Nephron (organoid): ENCODE data around the gene F13A1.

Source experiments
- H3K27ac Mint-ChIP-seq, 3 experiments: 2 replicates each; pipeline ENCODE4 v1.8.0; 2020; ENCODE audit warnings: mixed read lengths in 3 of 3, mild to moderate bottlenecking in 2 of 3, moderate library complexity in 1 of 3
- H3K27me3 Mint-ChIP-seq: 2 replicates; pipeline ENCODE4 v1.8.0; 2021; ENCODE audit warnings: low read depth, mild to moderate bottlenecking, moderate library complexity, mixed read lengths
- H3K36me3 Mint-ChIP-seq: 2 replicates; pipeline ENCODE4 v1.8.0; 2020; ENCODE audit warnings: low read depth, mixed read lengths
- H3K4me1 Mint-ChIP-seq: 2 replicates; pipeline ENCODE4 v1.8.0; 2020; ENCODE audit warnings: mixed read lengths
- H3K4me3 Mint-ChIP-seq, 3 experiments: 2 replicates each; pipeline ENCODE4 v1.8.0; 2020; ENCODE audit warnings: mild to moderate bottlenecking in 3 of 3, mixed read lengths in 3 of 3, moderate library complexity in 2 of 3
- H3K9me3 Mint-ChIP-seq: 2 replicates; pipeline ENCODE4 v1.8.0; 2020; ENCODE audit warnings: mixed read lengths
- CTCF ChIP-seq, 3 experiments: fragments of 200-600 bp; sonication (generic); IDR thresholded peaks; one replicate each; pipeline ENCODE4 v1.5.0; 2021; ENCODE audit warnings: antibody characterized with exemption in 3 of 3; ENCODE audit not compliant: unreplicated experiment in 3 of 3

The F13A1 gene

DNA sequence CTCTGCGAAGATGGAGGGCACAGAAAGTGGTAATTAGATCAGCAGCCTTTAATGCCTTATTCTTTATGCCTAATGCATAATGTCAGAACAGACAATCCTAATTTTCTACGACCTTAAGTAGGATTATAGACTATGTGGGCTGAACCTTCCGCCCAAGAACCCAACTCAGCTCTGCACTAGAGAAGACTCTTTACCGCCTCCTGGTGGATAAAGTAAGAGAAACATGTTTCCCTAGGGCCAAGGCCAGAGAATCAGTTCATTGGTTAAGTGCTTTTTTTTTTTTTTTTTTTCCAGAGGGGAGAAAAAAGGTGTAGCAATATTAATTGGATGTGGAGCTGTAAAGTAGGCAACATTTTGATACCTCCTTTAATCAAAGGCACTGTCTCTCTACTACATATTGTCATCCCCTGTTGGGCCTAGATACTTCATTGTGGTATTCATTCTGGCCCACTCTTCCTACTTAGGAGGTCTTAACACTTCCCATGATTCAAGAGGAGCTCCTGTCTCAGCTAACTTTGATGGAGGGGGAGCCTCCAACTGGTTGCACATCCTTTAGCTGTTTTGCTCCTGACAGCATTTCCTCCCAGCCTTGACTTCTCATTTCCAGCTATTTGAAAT is 188.9 kb downstream of the F13A1 start:
- Mint-ChIP-seq H3K4me1 (no peaks in the 10 kb centered on the region), H3K27ac (no peak overlapping the region), H3K4me3 (no peak overlapping the region), H3K27me3 (no peaks in the 10 kb centered on the region), H3K36me3 (no peaks in the 10 kb centered on the region), H3K9me3 (no peaks in the 10 kb centered on the region)
- TF ChIP-seq CTCF (IDR thresholded peaks at IDR 0.05; ENCODE audit: unreplicated experiment in 3 of 3): peak in 2 of 3 experiments; percentile 6 to 42

DNA sequence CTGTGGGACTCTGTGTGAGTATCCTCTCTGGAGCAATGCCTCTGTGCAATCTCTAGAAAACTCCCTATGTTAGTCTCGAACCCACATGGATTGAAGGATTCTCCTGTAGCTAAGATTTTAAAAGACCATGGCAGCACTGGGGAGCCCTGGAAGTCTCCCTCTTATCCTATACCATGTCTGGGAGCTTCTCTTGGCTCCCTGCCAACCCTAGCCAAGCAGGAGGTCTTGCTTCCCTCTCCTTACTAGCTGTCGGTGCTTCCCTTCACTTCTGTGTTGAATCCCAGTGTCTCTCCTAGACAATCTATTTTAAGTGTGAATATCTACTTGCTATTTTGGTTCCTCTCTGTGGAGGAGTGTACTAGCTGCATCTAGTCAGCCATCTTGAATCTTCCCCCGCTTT is 195.0 kb downstream of the F13A1 start:
- Mint-ChIP-seq H3K27ac (no peak overlapping the region), H3K36me3 (no peaks in the 10 kb centered on the region), H3K27me3 (peaks cover 4% of the 10 kb centered on the region), H3K9me3 (peaks cover 14% of the 10 kb centered on the region), H3K4me3 (no peak overlapping the region), H3K4me1 (no peaks in the 10 kb centered on the region)
- no peak for TF ChIP-seq CTCF (IDR thresholded peaks at IDR 0.05; ENCODE audit: unreplicated experiment in 3 of 3)

GRCh38 chr6:6123803-6124202 is 196.7 kb downstream of the F13A1 start:
- Mint-ChIP-seq H3K9me3 (peaks cover 14% of the 10 kb centered on the region), H3K4me3 (no peak overlapping the region), H3K36me3 (no peaks in the 10 kb centered on the region), H3K27me3 (peaks cover 4% of the 10 kb centered on the region), H3K4me1 (no peaks in the 10 kb centered on the region), H3K27ac (no peak overlapping the region)
- no peak for TF ChIP-seq CTCF (IDR thresholded peaks at IDR 0.05; ENCODE audit: unreplicated experiment in 3 of 3)

DNA sequence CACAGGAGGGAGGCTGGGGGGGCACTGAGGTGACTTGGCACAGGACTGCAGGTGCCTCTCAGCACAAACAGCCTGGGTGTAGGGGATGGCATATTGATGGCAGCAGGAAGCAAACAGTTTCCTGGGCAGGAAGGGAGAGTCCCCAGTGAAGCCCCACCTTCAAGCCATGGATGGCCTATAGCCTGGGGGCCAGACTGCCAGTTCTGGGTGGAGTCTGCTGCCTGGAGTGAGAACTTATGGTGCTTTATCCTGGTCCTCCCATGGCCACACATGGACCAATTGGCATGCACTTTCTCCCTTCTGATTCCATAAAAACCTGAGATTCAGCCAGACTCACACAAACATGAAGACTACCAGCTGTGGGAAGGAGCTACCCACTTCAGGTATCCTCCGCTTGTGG is 198.5 kb downstream of the F13A1 start:
- Mint-ChIP-seq H3K36me3 (no peaks in the 10 kb centered on the region), H3K27ac (no peak overlapping the region), H3K4me3 (no peak overlapping the region), H3K4me1 (no peaks in the 10 kb centered on the region), H3K9me3 (peaks cover 27% of the 10 kb centered on the region), H3K27me3 (peaks cover 6% of the 10 kb centered on the region)
- TF ChIP-seq CTCF (IDR thresholded peaks at IDR 0.05; ENCODE audit: unreplicated experiment in 3 of 3): no peak

DNA sequence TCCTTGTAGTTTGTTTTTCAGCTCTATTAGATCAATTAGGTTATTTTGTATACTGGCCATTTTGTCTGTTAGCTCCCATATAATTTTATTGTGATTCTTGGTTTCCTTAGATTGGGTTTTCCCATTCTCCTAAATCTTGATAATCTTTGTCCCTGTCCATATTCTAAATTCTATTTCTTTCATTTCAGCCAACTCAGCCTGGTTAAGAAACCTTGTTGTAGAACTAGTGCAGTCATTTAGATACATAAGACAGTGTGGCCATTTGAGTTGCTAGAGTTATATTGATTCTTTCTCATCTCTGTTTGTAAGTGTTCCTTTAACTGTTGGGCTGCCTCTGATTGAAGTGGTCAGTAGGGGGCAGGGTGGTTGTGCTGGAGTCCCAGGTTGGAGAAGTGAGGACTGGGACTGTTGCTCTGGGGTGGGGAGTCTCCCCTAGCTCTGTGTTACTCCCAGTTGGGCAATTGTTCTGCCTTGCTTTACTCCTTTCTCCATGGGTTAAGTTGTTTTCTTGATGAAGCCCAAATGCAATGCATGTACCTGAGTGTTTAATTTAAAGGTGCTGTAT is 214.9 kb downstream of the F13A1 start:
- Mint-ChIP-seq H3K4me3 (no peak overlapping the region), H3K36me3 (no peaks in the 10 kb centered on the region), H3K27me3 (no peaks in the 10 kb centered on the region), H3K4me1 (no peaks in the 10 kb centered on the region), H3K9me3 (peaks cover 49% of the 10 kb centered on the region), H3K27ac (no peak overlapping the region)
- no peak for TF ChIP-seq CTCF (IDR thresholded peaks at IDR 0.05; ENCODE audit: unreplicated experiment in 3 of 3)
